A549 (cell line): ENCODE measurements around the gene TMEM106C.

Source experiments
- BCL3 ChIP-seq: fragments of >200 bp; sonication (Bioruptor Twin); formaldehyde crosslinking; IDR thresholded peaks from 3 replicates; pipeline ENCODE4 v1.6.1; 2016
- BHLHE40 ChIP-seq: IDR thresholded peaks from 2 replicates; pipeline ENCODE4 v1.6.1; 2012; ENCODE audit warnings: low read depth, low read length, inconsistent platforms
- CEBPB ChIP-seq, 2 experiments: fragments of >200 bp in 1 of 2; sonication (Bioruptor Twin) in 1 of 2; formaldehyde crosslinking in 1 of 2; IDR thresholded peaks; 2 replicates each; pipeline ENCODE4 v1.6.1; 2012 to 2016
- CTCF ChIP-seq: fragments of >200 bp; sonication (Bioruptor Twin); formaldehyde crosslinking; IDR thresholded peaks from 3 replicates; pipeline ENCODE4 v1.5.1; 2016
- EP300 ChIP-seq, 2 experiments: fragments of >200 bp; sonication (Bioruptor Twin); formaldehyde crosslinking; IDR thresholded peaks; 2 replicates in 1 of 2; 3 replicates in 1 of 2; pipeline ENCODE4 v1.6.1; 2016 to 2017
- MAX ChIP-seq: IDR thresholded peaks from 2 replicates; pipeline ENCODE4 v1.6.1; 2012
- PHF8 ChIP-seq: fragments of 200-600 bp; sonication (generic); IDR thresholded peaks from 2 replicates; pipeline ENCODE4 v1.6.1; 2016; ENCODE audit warnings: low read depth, mild to moderate bottlenecking, antibody characterized with exemption, moderate library complexity, borderline replicate concordance
- POLR2A ChIP-seq: IDR thresholded peaks from 2 replicates; pipeline ENCODE4 v1.6.1; 2012; ENCODE audit warnings: mild to moderate bottlenecking, low read length
- RAD21 ChIP-seq, 2 experiments: fragments of >200 bp in 1 of 2; sonication (Bioruptor Twin) in 1 of 2; formaldehyde crosslinking in 1 of 2; IDR thresholded peaks in 1 of 2; conservative IDR thresholded peaks in 1 of 2; 2 replicates in 1 of 2; 3 replicates in 1 of 2; pipeline ENCODE4 v1.6.1; 2012 to 2018; ENCODE audit warnings: inconsistent platforms in 1 of 2
- RCOR1 ChIP-seq: fragments of 150-350 bp; IDR thresholded peaks from 2 replicates; pipeline ENCODE4 v1.6.1; 2014; ENCODE audit warnings: antibody characterized with exemption, low read length, low read depth
- SREBF2 ChIP-seq: fragments of 450-650 bp; IDR thresholded peaks from 2 replicates; pipeline ENCODE4 v1.6.1; 2014; ENCODE audit warnings: mild to moderate bottlenecking, moderate library complexity
- ZC3H11A ChIP-seq: fragments of 450-650 bp; IDR thresholded peaks from 2 replicates; pipeline ENCODE4 v1.6.1; 2014; ENCODE audit warnings: antibody characterized with exemption, mild to moderate bottlenecking
- ZFP36 ChIP-seq: fragments of 450-650 bp; IDR thresholded peaks from 2 replicates; pipeline ENCODE4 v1.6.1; 2014; ENCODE audit warnings: borderline replicate concordance; ENCODE audit not compliant: partially characterized antibody

GRCh38 chr12:47927346-47927745 lies 36.0 kb upstream of the TMEM106C start:
- TF ChIP-seq CTCF (no peak), ZFP36 (no peak), BCL3 (no peak), POLR2A (no peak), ZC3H11A (no peak), SREBF2 (no peak), BHLHE40 (no peak), MAX (no peak), CEBPB (IDR thresholded peaks at IDR 0.05) (no peak), RCOR1 (no peak), EP300 (IDR thresholded peaks at IDR 0.05) (no peak), PHF8 (no peak), RAD21 (conservative IDR thresholded peaks at IDR 0.05 in 1 of 2, IDR thresholded peaks at IDR 0.05 in 1 of 2) (no peak)
